NCI-H2107 treated with DMSO at 0.1 percent for 48 hours (cell line): ENCODE data around the gene CSTPP1.
"Not testable (repeated sequence)": the region's sequence is repeated elsewhere in the genome, so short reads cannot be mapped to it uniquely, and the experiment has no call there.

Experiments used
- DNase-seq: peaks from one replicate; lab custom pipeline; 2025; ENCODE audit not compliant: unreplicated experiment; lab: John Stamatoyannopoulos, UW

CSTPP1 gene

DNA sequence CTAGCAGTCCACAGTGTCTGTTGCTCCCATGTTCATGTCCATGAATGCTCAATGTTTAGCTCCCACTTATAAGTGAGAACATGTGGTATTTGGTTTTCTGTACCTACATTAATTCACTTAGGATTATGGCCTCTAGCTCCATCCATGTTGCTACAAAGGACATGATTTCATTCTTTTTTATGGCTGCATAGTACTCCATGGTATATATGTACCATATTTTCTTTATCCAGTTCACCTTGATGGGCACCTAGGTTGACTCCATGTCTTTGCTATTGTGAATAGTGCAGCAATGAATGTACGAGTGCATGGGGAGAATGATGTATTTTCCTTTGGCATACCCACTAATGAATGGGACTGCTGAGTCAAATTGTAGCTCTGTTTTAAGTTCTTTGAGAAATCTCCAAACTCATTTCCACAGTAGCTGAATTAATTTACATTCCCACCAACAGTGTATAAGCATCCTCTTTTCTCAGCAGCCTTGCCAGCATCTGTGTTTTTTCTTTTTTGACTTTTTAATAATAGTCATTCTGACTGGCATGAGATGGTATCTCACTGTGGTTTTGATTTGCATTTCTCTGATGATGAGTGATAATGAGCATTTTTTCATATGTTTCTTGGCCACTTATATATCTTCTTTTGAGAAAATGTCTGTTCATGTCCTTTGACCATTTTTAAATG, 53.4 kb downstream of the CSTPP1 start:
- DNase-seq = not testable (repeated sequence)

DNA sequence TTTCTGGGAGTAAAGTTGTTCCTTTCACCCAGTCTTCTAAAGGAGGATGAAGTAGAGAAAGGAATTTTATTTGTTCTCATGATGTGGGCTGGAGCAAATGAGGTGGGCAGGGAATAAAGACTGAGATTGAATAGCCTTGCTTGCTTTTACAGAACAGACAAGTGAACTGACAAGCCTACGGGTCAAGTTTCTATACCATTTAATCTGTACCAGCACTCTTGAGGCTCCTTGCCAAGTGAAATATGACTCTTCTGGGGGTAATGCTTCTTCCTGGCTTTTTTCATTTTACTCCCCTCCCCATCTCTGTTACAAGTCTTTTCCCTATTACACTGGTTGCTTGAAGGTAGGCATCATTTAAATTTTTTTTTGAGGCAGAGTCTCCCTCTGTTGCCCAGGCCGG, 54.8 kb downstream of the CSTPP1 start:
- peak; percentile 50 for DNase-seq

DNA sequence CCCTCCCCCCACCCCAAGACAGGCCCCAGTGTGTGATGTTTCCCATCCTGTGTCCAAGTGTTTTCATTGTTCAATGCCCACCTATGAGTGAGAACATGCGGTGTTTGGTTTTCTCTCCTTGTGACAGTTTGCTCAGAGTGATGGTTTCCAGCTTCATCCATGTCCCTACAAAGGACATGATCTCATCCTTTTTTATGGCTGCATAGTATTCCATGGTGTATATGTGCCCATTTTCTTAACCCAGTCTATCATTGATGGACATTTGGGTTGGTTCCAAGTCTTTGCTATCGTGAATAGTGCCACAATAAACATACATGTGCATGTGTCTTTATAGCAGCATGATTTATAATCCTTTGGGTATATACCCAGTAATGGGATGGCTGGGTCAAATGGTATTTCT, 55.8 kb downstream of the CSTPP1 start:
- not testable (repeated sequence) for DNase-seq

DNA sequence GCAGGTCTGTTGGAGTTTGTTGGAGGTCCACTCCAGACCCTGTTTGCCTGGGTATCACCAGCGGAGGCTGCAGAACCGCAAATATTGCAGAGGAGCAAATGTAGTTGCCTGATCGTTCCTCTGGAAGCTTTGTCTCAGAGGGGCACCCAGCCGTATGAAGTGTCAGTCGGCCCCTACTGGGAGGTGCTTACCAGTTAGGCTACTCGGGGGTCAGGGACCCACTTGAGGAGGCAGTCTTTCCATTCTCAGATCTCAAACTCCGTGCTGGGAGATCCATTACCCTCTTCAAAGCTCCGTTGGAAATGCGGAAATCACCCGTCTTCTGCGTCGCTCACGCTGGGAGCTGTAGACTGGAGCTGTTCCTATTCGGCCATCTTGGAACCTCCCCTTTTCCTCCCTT, 61.2 kb downstream of the CSTPP1 start:
- DNase-seq = not testable (repeated sequence)

DNA sequence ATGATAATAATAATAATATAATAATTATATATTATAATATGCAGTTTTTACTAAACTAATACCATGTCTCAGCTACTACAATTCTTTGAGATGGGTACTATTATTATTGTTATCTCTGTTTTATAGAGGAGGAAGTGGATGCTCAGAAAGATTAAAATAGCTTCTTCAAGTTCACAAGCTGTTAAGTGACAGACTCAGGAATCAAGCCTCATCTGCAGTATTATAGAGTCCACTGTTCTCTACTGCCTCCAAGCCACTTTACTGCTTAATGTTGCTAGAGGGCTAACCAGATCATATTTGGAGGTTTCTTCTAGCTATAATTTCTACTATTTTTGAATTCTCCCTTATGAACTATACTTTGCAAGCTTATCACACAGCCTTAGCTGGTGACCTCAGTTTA, 62.7 kb downstream of the CSTPP1 start:
- DNase-seq = no peak

DNA sequence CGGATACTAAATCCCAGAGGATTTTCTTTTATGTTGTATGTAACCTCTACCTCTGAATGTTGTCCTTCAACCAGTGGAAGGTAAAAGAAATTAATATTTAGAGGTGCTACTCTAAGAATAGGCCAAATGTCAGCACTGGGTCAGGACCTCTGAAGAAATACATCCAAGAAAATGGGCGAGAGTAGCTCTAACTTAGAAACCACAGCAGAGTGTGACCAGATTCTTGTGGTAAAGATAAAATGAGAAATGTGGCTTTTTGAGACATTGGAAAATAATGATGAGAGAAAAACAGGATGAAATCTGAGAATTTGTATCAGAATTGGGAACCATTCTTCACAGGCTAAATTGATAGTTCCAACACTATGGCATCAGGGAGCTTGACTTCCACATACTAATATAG, 63.5 kb downstream of the CSTPP1 start:
- no peak for DNase-seq

DNA sequence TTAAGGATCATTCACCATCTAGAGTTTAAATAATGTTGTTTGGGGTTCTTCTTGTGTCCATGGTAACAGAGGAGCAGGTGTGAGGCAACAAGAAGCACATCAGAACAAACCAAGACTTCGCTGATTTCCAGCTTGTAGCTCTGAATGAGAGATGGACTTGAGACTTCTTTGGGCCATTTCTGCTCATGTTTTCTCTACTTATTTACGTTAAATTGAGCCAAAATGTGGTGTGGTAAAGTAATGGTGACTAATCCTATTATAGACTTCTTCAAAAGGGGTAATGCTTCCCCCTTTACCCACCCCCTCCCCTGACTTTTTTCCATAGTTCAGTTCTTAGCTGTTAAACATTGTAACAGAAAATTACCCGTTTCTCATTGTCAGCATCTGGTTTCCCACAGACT, 65.2 kb downstream of the CSTPP1 start:
- peak; percentile 5 for DNase-seq

DNA sequence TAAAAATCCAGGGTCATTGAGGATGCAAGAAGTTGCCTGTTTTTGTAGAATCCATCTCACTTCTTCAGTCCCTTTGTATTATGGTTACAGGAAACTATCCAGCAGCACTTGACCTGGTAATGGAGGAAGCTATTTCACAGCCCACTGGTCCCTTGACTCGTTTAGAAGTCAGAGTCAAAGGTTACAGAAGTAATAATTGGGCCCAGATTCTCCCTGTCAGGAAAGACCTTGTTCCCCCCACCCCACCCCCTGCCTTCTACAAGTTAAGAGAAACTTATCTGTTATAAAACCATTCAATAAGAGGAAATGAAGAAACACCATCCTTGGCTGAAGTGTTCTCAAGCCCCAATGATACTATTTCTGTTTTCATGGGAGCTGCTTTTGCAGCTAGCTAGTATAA, 65.8 kb downstream of the CSTPP1 start:
- DNase-seq = no peak

DNA sequence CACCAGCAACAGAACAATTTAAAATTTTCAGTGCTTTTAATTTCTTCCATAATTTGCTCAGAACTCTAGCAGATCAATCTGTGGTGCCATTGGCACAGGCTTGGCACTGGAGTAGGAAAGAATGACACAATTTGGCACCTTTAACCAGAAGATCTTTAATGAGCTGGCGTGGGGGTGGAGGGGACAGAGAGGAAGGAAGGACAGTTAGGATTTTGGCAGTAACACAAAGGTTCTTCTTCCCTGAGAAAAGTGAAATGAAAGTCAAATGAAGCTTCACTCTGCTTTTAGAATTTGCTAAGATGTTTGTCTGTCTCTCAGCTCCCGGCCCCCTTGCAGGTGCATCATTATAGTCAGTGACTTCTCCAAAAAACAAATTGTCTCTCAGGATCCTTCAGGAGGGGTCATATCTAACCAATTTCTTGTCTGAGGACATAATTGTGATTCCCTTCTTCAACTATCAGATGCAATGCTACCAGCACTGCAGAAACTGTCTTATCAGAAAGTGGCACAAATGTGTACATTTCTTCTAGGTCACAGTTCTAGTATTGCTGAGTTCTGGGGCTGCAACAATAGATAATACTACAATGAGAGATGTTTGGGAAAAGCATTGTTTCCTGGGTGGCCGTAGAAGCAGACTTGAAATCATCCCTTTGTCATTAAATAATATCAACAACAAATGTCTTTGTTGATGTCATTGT, 66.8 kb downstream of the CSTPP1 start:
- DNase-seq = no peak

DNA sequence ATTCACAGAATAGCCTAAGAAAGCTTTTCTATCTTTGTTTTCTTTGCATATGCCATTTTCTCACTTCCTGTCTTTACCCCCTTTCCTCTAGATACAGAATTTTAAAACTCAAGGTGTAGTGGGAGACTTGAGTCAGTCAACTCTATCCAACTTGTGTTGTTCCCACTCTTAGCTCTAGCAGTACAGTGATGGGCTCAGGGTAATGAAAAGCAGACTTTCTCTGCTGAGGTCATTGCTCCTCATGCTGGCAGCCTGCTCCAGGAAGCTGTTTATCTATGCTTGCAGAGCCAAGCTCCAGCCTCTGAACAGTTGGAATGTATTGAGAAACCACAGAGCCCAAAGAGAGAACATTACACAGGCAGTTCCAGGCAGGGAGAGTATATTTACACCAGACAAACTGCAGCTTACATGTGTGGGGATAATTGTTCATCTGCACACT, 68.1 kb downstream of the CSTPP1 start:
- peak; percentile 63 for DNase-seq

DNA sequence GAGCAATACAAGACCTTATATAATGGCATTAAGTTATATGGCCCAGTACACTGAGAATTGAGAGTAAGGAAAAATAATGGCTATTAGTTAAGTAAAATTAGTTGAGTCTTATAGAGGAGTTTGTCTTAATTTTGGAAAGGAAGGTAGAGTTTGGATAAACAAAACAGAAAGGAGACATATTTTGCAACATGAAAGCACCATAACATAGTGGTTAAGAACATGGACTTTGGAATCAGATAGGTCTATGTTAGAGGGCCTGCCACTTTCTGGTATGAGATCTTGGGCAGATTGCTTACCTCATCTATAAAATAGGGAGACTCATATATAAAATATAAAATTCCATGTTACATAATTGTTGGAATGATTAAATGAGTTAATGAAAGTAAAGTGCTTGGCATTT, 68.9 kb downstream of the CSTPP1 start:
- no peak for DNase-seq

DNA sequence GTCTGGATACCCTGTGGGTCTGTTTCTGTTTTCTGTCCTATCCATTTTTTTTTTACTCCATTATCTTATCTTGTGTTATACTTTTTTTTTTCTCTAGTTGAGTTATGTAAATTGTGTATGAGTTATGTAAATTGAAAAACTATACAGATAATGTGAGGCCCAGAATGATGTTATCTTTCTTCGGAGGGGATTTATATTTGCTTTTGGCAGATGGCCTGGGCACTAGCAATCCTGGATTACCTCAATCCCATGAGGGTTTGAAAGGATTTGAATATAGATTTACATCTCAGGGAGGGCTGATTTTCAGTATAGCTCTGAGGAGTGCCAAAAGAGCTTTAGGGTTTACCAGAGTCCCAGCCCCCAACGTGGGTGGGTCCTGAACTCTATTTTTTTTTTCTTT, 71.0 kb downstream of the CSTPP1 start:
- no peak for DNase-seq

DNA sequence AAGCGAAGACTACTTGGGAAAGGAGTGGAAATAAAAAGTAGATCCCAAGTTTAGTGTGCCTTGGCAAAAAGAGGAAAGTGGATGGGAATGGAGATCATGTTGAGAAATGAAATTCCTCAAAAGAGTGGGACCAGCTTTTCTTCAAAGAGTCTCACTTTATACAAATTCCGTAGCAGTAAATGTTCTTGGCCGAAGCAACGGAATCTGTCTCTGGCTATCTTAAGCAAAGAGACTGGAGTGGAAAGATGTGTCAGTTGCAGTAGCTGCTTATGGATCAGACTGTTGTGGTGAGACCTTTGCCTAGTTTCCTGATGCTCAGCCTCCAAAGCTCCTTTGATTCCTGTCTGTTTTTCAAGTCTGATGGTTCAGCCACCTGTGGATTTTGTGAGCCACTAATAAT, 73.6 kb downstream of the CSTPP1 start:
- no peak for DNase-seq

DNA sequence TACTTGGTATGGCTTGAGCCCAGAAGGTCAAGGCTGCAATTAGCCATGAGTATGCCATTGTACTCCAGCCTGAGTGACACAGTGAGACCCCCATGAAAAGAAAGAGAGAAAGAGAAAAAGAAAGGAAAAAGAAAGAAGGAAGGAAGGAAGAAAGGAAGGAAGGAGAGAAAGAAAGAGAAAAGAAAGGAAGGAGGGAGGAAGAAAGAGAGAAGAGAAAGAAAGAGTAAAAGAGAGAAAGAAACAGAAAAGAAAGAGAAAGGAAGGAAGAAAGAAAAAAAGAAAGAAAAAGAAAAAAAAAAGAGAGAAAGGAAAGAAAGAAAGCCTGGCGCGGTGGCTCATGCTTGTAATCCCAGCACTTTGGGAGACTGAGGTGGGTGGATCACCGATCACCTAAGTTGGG, 77.5 kb downstream of the CSTPP1 start:
- no peak for DNase-seq

DNA sequence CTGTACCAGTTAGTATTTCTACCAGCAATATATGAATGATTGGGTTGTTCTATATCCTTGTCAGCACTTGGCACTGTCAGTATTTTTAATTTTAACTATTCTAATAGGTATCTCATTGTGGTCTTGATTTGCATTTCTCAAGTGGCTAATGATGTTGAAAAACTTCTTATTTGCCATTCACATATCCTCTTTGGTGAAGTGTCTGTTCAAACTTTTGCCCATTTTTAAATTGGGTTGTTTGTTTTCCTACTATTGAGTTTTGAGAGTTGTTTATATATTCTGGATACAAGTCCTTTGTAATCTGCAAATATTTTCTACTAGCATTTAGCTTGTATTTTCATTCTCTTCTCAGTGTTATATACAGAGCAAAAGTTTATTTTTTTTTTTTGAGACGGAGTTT, 82.1 kb downstream of the CSTPP1 start:
- no peak for DNase-seq

DNA sequence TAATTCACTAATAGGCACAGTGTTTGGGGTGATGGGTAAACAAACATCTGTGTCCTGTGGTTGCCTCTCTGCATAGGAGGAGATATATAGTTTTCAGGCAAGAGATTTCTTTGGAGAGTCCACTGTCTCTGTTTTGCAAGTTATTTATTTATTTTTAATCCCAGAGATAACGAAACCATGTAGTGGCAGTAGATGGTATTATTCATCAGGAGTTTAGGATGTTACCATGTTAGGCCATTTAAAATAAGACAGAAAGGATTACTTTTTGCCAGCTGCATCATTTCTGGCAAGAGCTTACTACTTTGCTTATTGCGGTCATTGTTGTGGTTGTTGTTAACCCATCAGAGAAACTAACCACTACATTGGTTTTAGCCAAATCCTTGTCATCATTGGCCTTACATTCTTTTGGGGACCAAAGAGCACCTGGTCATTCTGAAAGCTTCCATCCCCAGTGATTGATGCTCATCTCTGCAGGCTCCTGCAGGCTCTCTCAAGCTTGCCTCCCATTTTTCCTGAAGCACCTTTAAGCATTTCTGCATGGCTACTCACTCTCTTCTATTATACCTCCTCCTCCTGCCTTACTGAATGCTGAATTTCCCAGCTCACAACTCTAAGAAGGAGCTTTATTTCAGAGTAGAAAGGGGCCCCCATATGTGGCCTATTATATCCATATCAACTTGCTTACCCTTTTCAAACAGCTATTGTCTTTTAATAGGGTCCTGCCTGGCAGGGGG, 84.4 kb downstream of the CSTPP1 start:
- peak; percentile 42 for DNase-seq

DNA sequence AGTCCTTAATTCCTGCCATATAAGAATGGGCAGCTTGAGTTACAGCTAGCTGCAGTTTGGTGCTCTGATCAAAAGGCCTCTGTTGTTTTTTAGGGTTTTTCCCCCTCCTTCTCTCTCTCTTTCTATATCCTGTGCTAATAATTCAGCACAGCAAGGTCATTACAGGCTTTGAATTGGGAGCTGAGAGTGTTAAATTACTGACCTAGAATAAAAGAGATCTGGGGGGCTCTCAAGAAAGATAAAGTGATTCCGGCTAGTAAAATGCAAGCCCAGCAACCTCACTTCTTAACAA, 84.9 kb downstream of the CSTPP1 start:
- DNase-seq = peak; percentile 42

DNA sequence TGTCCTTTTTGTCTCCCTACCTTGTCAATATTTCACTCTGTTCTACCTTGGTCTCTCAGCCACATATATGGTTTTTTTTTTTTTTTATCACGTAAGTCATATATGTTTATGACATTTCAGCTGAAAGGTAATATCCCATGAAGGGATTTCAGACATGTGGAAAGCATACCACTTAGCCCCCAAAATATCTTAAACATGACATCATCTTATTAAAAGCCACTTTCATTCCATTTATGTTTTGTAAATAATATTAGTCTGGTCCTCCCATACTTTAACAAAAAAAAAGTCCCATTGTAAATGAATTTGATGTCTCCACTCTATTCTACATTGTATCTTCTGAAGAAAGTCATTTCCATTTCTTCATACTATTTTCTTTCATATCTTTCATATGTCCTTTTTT, 85.4 kb downstream of the CSTPP1 start:
- DNase-seq = no peak

DNA sequence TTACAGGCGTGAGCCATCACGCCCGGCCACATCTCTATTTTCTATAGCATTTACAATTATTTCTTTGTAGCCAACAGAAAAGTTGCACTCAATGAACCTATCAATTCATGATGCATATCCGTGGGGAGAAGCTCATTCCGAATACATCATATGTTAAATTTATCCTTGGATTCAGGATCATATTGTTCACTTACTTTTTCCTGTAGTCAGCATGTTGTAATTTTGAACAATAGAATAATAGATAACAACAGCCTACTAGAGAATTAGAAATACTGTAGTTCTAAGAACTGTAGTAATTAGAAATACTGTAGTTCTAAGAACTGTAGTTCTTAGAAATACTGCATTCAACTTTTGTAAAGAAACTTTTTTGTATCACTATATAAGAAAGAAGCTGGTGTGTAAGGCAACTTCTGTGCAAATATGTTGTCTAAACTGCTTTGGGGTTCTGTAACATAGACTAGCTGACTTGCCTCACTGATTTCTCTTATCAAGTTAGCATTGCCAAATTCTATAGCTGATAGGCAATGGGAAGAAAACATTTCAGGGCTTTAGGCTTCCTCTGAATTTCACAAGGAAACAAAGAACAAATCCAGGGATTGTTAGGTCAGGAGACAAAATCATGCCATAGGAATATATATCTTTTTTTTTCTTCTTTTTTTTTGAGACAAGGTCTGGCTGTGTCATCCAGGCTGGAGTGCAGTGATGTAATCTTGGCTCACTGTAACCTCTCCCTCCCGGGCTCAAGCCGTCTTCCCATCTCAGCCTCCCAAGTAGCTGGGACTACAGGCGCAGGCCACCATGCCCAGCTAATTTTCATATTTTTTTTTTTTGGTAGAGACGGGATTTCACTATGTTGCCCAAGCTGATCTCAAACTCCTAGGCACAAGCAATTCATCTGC, 91.9 kb downstream of the CSTPP1 start:
- DNase-seq = no peak

DNA sequence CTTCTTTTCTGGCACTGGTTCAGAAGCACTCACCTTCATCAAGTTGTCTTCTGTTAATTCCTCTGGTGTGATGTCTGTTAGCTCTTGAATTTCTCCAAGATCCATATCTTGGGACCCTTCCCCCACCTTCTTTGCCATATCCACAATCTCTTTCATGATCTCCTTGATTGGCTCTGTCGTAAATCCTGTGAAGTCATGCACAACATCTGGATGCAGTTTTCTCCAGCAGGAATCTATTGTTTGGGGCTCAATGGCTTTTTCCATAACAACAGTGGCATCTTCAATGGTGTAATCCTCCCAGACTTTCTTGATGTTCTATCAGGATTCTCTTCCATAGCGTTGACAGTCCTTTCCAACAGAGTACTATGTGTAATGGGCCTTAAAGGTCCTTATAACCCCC, 96.9 kb downstream of the CSTPP1 start:
- no peak for DNase-seq

DNA sequence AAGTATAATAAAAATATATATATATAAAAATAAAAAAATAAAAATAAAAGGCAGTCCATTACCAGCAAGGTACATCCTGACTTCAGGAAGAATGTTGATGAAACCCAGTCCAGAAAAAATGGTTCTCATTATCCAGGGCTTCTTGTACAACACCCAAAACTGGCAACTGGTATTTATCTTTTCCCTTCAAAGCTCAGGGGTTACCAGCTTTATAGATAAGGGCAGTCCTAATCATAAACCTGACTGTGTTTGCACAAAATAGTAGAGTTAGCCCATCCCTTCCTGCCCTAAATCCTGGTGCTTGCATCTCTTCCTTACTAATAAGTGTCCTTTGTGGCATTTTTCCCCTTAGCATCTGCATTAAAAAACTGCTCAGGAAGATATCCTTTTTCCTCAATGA, 97.5 kb downstream of the CSTPP1 start:
- DNase-seq = no peak
